Sigmoid colon (tissue), 7 donors: ENCODE results near the gene EFCAB8. TPM values are rescaled to one million over a fixed set of nuclear protein-coding genes. Genes with fewer than 3 reads are reported as not detected.

Experiments used
- DNase-seq: peaks from one replicate; pipeline ENCODE4 v3.0.0-alpha.2; 2019
- H3K27ac ChIP-seq, 4 donors: fragments of 200-600 bp; sonication (generic); one replicate each; pipeline ENCODE4 v1.5.1; 2016 to 2019; ENCODE audit warnings: mild to moderate bottlenecking in 1 of 4
- H3K27me3 ChIP-seq, 3 donors: fragments of 200-600 bp; sonication (generic); one replicate each; pipeline ENCODE4 v1.5.1; 2019; ENCODE audit warnings: mild to moderate bottlenecking in 1 of 3
- H3K36me3 ChIP-seq, 4 donors: fragments of 200-600 bp; sonication (generic); one replicate each; pipeline ENCODE4 v1.5.1; 2016 to 2019
- H3K4me1 ChIP-seq, 4 donors: fragments of 200-600 bp; sonication (generic); one replicate each; pipeline ENCODE4 v1.5.1; 2017 to 2019
- H3K4me3 ChIP-seq, 4 donors: fragments of 200-600 bp; sonication (generic); one replicate each; pipeline ENCODE4 v1.5.1; 2017 to 2019; ENCODE audit warnings: mild to moderate bottlenecking in 2 of 4, moderate library complexity in 1 of 4
- H3K9me3 ChIP-seq, 4 donors: fragments of 200-600 bp in 3 of 4; sonication (generic) in 3 of 4; one replicate each; pipeline versions ENCODE4 v1.5.1 to v1.6.1; 2013 to 2019
- EP300 ChIP-seq, 4 donors: sonication (generic); formaldehyde crosslinking; IDR thresholded peaks; one replicate each; pipeline ENCODE4 v1.6.1; 2017; ENCODE audit warnings: antibody characterized with exemption in 4 of 4
- POLR2A ChIP-seq, 2 donors: fragments of 450-650 bp; IDR thresholded peaks; one replicate each; pipeline ENCODE4 v1.6.1; 2016; ENCODE audit warnings: antibody characterized with exemption in 2 of 2, mild to moderate bottlenecking in 2 of 2, moderate library complexity in 2 of 2
- POLR2AphosphoS5 ChIP-seq, 4 donors: sonication (generic); formaldehyde crosslinking; IDR thresholded peaks; one replicate each; pipeline ENCODE4 v1.6.1; 2017; ENCODE audit warnings: antibody characterized with exemption in 4 of 4
- WGBS, 2 donors: extraction: QIAGEN DNeasy Blood & Tissue Kit; methylation state at CpG; one replicate each; pipeline ENCODE4 v1.1.7; 2013; 5-methylcytosine and 5-hydroxymethylcytosine counted together
- intact Hi-C: fragments of 100-400 bp; cut with DNase I; formaldehyde crosslinking; loops from one replicate; pipeline ENCODE4 v1.15.1; 2023
- polyA plus RNA-seq, 3 donors: library from polyadenylated mRNA; stranded (reverse); fragments of 200-250 nt; gene quantifications; one replicate each; pipeline ENCODE4 v1.2.3, GENCODE V29; 2013
- total RNA-seq, 4 donors: library from RNA; depleted of rRNA; stranded (reverse); fragments of >200 nt; gene quantifications; one replicate each; pipeline ENCODE4 v1.1.0, GENCODE V29; 2016
- TF ChIP-seq, protein P1 (sequence below), 4 experiments: fragments of 450-650 bp in 3 of 4; fragments of 200-600 bp in 1 of 4; IDR thresholded peaks; one replicate each; pipeline ENCODE4 v1.5.1; 2016 to 2019; ENCODE audit warnings: antibody characterized with exemption in 4 of 4, mild to moderate bottlenecking in 3 of 4, moderate library complexity in 2 of 4
- donor health status: healthy with polysubstance abuse.
- donor health status: Bipolar disorder and iron deficiency.
- donor health status: healthy.

The EFCAB8 gene
- total and polyA plus RNA-seq, 7 donors = 0.06 to 0.83 (median 0.60) TPM; not detected in 3

GRCh38 chr20:32891491-32891890, 32.8 kb downstream of the EFCAB8 start:
- intact Hi-C loops = no loop called here
- Histone ChIP-seq H3K36me3 (no peaks in the 10 kb centered on the region), H3K9me3 (no peaks in the 10 kb centered on the region), H3K27ac (no peak overlapping the region), H3K4me1 (no peaks in the 10 kb centered on the region), H3K27me3 (no peaks in the 10 kb centered on the region), H3K4me3 (no peak overlapping the region)
- DNase-seq = no peak
- WGBS, 2 donors = 89 to 91% methylated on average over 8 of the region's 8 CpGs
- TF ChIP-seq POLR2AphosphoS5 (IDR thresholded peaks at IDR 0.05) (no peak), POLR2A (IDR thresholded peaks at IDR 0.05) (no peak), EP300 (IDR thresholded peaks at IDR 0.05) (no peak)
- TF ChIP-seq, protein P1, sequence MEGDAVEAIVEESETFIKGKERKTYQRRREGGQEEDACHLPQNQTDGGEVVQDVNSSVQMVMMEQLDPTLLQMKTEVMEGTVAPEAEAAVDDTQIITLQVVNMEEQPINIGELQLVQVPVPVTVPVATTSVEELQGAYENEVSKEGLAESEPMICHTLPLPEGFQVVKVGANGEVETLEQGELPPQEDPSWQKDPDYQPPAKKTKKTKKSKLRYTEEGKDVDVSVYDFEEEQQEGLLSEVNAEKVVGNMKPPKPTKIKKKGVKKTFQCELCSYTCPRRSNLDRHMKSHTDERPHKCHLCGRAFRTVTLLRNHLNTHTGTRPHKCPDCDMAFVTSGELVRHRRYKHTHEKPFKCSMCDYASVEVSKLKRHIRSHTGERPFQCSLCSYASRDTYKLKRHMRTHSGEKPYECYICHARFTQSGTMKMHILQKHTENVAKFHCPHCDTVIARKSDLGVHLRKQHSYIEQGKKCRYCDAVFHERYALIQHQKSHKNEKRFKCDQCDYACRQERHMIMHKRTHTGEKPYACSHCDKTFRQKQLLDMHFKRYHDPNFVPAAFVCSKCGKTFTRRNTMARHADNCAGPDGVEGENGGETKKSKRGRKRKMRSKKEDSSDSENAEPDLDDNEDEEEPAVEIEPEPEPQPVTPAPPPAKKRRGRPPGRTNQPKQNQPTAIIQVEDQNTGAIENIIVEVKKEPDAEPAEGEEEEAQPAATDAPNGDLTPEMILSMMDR (IDR thresholded peaks at IDR 0.05) = no peak

DNA sequence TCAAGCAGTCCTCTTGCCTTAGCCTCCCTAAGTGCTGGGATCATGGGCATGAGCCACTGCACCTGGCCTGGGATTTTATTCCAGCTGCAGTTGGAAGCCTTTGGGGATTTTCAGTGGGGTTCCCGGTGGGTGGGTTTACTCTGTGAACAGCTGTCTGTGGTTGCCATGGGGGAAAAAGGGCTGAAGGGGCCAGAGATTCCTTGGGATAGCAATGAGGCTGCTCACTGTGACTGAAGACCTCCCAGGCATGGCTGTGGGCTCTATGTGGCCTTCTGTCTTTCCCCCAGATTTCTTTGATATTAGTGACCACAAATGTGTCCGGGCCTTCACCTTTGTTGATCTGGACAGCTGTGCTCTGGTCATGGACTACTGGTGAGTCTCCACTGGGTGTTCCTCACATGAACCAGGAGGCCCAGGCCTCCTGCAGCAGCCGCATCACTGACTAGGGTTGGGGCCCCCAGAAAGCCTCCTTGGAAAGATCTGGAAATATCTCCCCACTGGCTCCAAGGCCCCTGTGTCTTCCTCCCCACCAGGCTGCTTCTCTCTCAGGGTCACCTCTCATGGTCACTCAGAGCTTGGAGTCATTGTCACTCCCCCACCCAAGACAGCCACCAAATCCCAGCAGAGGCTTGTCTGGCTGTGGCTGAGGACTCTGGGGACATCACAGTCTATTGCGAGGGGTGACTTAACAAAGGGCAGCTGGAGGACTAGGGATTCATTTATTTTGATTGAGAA, 33.4 kb downstream of the EFCAB8 start:
- intact Hi-C loops = no loop called here
- no peak for DNase-seq
- no peaks in the 10 kb centered on the region for H3K36me3 ChIP-seq
- no peak for TF ChIP-seq POLR2A (IDR thresholded peaks at IDR 0.05)
- TF ChIP-seq, protein P1 (IDR thresholded peaks at IDR 0.05) = no peak
- no peak for TF ChIP-seq EP300 (IDR thresholded peaks at IDR 0.05)
- TF ChIP-seq POLR2AphosphoS5 (IDR thresholded peaks at IDR 0.05) = no peak
- no peak overlapping the region for H3K27ac ChIP-seq
- no peak overlapping the region for H3K4me3 ChIP-seq
- no peaks in the 10 kb centered on the region for H3K4me1 ChIP-seq
- H3K27me3 ChIP-seq = no peaks in the 10 kb centered on the region
- WGBS, 2 donors = 83 to 89% methylated on average over 4 of the region's 4 CpGs
- H3K9me3 ChIP-seq = no peaks in the 10 kb centered on the region

DNA sequence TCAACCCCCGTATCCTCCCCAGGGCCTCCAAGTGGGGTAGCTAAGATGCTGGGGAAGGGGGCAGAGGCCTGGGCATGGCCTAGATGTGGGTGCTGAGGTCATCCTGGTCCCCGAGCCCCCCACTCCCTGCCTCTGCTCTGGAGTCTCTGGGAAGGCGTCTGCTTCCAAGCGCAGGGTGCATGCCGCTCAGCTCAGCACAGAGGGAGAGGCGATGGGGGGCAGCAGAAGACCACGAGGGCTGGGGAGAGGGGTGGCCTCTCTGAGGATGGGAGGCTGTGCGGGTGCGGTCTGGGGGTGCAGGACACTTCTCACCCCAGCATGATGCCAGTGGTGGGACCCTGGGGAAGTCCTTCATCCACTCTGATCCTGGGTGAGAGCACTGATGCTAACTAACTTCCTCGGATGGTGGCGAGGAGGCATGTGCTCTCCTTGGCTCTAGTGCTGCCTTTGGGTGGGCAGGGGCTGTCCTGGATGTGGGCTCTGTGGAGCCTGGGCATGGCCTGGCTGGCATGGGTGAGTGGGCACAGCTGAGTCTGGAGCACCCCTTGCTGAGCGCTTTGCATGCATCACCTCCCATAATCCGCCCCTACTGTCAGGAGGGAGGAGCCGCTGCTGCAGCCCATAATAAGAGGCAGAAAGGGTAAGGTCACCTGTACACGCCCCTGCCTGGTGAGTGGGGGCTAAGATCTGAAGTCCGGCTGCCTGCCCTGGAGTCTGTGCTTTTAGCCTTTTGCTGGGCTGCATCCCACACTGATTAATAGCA, 34.7 kb downstream of the EFCAB8 start:
- 87 to 91% methylated on average over 16 of the region's 16 CpGs for WGBS, 2 donors

DNA sequence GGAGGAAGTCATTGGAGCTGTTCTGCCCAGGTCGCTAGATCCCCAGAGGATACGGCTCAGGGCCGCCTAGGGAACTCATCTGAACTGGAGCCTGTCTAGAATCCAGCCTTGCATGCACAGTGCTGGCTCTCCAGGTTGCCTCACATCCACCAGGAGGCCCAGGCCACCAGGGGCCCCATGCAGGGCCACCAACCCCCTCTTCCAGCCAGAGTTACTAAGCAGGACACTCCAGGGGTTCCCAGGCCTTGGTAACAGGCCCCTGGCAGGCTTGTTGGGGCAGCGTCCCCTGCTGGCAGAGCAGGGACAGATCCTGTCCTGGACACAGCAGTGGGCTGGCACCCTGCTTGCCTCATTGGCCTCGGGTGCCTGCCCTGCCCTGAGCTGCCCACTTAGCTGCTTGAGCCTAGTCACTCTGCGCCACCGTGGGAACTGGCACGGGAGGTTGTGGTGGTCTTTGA, 35.3 kb downstream of the EFCAB8 start:
- H3K36me3 ChIP-seq = no peaks in the 10 kb centered on the region
- H3K4me1 ChIP-seq = no peaks in the 10 kb centered on the region
- 64 to 81% methylated on average over 8 of the region's 8 CpGs for WGBS, 2 donors
- H3K4me3 ChIP-seq = no peak overlapping the region
- H3K27me3 ChIP-seq = no peaks in the 10 kb centered on the region
- TF ChIP-seq, protein P1 (IDR thresholded peaks at IDR 0.05) = no peak
- no peak for TF ChIP-seq POLR2A (IDR thresholded peaks at IDR 0.05)
- no peak for TF ChIP-seq EP300 (IDR thresholded peaks at IDR 0.05)
- no peak for TF ChIP-seq POLR2AphosphoS5 (IDR thresholded peaks at IDR 0.05)
- no peak for DNase-seq
- H3K27ac ChIP-seq = no peak overlapping the region
- intact Hi-C loops = no loop called here
- H3K9me3 ChIP-seq = no peaks in the 10 kb centered on the region

More for the DNA sequence above, 34.7 kb downstream of the EFCAB8 start:
- DNase-seq = no peak
- Histone ChIP-seq H3K4me1 (no peaks in the 10 kb centered on the region), H3K36me3 (no peaks in the 10 kb centered on the region), H3K4me3 (no peak overlapping the region), H3K27me3 (no peaks in the 10 kb centered on the region), H3K27ac (no peak overlapping the region), H3K9me3 (no peaks in the 10 kb centered on the region)
- no peak for TF ChIP-seq POLR2AphosphoS5 (IDR thresholded peaks at IDR 0.05)
- no peak for TF ChIP-seq EP300 (IDR thresholded peaks at IDR 0.05)
- no peak for TF ChIP-seq POLR2A (IDR thresholded peaks at IDR 0.05)
- TF ChIP-seq, protein P1 (IDR thresholded peaks at IDR 0.05) = no peak
- intact Hi-C loops = no loop called here
